GM12892 (cell line): ENCODE data around the gene RBM45.

Experiments
- POLR2A ChIP-seq: IDR thresholded peaks from 2 replicates; pipeline ENCODE4 v1.6.1; 2011; ENCODE audit warnings: low read depth, low read length, control low read depth
- POLR2AphosphoS5 ChIP-seq: IDR thresholded peaks from 2 replicates; pipeline ENCODE4 v1.6.1; 2011; ENCODE audit warnings: low read depth, low read length, control low read depth

- TF ChIP-seq POLR2A: no peak
- no peak for TF ChIP-seq POLR2AphosphoS5
Measured at GRCh38 chr2:178066324-178066723, 45.9 kb upstream of the RBM45 start.
